ENCODE measurements around the gene ZNF862. TPM values are rescaled to one million over a fixed set of nuclear protein-coding genes. Genes with fewer than 3 reads are reported as not detected.
A peak's percentile ranks its signal among the peaks of the same experiment; 100 is the strongest.

Gene ZNF862
- total RNA-seq, 1 donor from 2014 or later, result 5.4 TPM

GRCh38 chr7:149866139-149866778 lies 28.1 kb downstream of the ZNF862 start:
- DNase-seq (ENCODE audit: low read depth in 2 of 2), result no peak

GRCh38 chr7:149866779-149867447 lies 28.7 kb downstream of the ZNF862 start:
- DNase-seq (ENCODE audit: low read depth in 2 of 2), result peak in 1 of 2 donors; percentile 79

DNA sequence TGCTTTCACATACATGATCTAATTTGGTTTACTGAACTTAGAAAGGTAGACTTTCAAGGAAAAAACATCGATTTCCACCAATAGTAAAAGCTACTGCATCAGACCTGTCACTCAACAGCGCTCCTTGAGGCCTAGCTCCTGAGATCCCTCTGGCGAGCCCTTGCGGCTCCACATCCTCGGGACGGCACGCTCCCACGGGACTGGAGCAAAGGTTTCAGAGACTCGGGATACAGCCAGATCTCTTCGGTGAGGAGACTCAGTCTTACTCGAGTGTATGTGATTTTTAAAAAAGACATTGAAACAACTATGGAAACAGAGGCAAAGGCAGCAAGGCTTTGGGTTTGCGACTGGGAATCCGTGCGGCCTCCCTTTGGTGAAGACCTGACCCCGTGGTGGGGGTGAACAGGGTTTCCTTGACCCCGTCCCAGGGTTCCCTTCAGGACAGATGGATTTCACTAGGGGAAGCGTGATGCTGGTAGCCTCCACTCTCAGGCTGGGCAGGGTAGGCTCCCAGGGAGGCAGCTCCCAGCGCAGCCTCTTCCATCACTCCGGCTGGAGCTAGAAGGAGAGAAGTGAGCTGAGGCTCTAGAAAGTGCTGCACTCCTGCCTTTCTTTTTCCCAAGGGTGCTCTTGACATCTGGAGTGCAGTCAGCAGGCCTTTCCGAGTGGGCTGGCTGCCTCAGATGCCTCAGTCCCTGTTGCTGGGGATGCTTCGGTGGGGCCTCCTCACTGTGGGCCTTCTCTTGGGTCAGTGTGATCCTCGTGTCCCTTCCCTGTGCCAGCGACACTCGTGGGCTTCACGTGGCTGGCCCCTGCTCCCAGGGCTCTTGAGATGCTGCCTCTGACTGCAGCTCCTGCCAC lies 29.8 kb downstream of the ZNF862 start:
- no peak for DNase-seq (ENCODE audit: low read depth in 2 of 2)

DNA sequence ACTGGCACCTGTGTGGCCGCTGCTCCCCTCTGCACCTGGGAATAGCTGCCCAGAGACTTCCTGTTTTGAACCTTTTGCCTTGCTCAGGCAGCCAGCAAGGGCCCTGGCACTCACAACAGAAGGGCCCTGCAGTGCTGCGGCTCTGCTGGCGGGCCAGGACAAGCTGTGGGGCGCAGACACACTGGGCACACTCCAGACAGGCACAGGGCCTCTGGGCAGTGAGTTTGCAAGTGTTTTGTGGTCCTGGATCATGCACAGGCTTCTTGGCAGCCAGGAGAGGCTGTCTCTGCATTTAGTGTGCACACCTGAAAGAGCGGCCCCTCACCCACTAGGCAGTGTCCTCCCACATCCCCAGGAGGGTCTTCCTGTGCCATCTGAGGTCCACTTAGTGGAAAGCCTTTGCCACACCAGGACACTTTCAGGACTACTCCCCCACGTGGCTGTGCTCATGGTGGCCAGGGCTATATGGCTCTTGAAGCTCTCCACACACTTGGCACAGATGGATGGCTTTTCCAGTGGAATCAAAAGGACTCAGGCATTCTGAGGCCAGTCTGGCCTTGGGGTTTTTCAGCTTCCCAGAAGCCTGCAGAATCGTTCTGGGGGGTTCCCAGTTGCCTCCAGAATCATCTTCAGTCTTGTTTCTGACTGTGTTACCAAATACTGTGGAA lies 30.6 kb downstream of the ZNF862 start:
- no peak for DNase-seq (ENCODE audit: low read depth in 2 of 2)

- DNase-seq (ENCODE audit: low read depth in 2 of 2), result no peak
These were observed 31.1 kb downstream of the ZNF862 start for GRCh38 chr7:149869291-149869650.

- DNase-seq (ENCODE audit: low read depth in 2 of 2), result no peak
These were observed 31.7 kb downstream of the ZNF862 start for GRCh38 chr7:149869867-149870266.

DNA sequence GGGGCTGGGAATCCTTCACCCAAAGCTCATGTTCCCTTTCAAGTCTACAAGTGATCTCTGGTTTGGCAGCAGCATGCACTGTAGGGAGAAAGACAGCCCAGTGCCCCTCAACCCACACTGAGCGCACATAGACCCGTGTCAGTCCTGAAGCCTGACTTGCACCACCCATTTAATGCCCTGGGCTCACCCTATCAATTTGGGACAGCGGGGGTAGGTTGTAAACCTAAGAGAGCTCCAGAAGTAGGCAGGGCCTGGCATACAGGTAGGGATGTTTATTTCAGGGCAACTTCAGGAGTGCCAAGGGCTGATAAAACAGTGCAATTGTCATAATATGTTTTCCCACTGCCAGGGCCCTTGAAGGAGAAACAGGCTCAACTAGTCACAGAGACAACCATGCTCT lies 32.1 kb downstream of the ZNF862 start:
- no peak for DNase-seq (ENCODE audit: low read depth in 2 of 2)

- no peak for DNase-seq (ENCODE audit: low read depth in 2 of 2)
These were observed 32.7 kb downstream of the ZNF862 start for GRCh38 chr7:149870701-149871483.

- no peak for DNase-seq (ENCODE audit: low read depth in 2 of 2)
These were observed 33.4 kb downstream of the ZNF862 start for GRCh38 chr7:149871576-149871975.

DNA sequence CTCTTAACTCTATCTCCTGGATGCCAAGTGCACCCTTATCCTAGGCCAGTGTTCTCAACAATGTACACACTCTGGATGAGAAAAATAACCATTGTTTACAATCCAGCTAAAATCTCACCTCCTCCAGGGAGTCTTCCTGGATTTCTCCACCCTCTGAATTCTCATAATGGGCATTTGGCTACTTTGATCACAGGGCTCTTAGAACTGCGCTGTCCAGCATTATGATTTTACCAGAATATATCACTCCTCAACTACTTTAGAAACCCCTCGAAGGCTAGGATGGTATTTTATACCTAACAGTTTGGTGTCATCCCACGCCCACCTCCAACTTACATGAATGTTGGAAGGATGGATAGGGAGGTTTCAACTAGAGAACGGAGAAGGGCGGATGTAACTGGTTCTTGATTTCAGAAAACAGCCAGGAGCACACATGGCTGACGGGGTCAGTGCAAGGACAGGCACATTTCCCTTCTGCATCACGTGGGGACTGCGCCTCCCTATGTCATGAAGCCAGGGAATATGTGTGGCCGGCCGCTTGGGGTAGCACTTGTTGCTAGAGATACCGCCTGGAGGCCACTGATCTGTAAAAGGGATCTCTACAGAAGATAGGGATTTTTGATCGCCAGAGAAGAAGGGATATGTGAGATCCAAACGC lies 34.4 kb downstream of the ZNF862 start:
- DNase-seq (ENCODE audit: low read depth in 2 of 2), result peak; percentile 89 to 91

DNA sequence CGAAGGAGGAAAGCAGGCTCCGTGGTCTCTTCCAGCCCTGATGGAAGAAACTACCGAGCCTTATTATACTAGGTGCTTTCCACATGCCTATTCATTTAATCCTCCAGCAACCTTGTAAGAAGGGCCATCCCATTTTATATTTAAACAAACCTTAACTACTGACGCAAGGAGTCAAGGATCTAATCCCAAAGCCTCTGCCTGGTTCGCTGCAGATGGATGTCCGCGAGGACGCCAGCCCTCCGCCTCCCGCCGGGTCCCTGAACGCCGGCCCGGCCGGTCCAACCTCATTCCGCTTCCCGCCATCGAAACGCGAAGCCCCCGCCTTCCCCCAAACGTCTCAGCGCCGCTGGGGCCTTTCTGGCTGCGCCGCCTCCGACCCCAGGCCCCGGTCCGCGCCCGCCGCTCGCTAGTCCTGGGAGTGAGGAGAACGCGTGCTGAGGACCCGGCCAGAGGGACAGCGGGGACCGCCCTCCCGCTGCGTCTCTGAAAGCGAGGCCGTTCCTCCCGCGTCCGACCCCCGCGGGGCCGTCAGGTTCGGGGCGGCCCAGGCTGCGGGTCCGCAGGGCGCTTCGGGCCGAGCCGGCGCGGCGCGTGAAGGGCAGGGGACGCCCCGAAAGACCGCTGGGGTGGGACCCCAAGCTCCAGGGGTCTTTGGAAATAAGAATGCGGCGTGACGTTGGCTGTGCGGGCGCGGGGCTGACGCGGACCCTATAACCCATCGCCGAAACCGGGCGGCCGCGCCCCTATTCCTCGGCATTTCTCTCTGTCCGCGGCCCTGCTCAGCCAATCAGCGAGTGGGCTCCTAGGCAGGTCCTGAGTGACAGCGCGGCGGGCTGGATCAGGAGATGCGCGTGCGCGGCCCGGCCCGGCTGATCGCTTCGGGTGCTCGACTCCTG lies 35.1 kb downstream of the ZNF862 start, which contains the start of gene ATP6V0E2:
Gene ATP6V0E2, plus strand, starts transcription at position 896 of the 896 bp plus-strand sequence. CDS start 97 bp downstream, outside the sequence.
- DNase-seq (ENCODE audit: low read depth in 2 of 2), result peak; percentile 96

GRCh38 chr7:149873970-149874643 lies 35.9 kb downstream of the ZNF862 start:
- no peak for DNase-seq (ENCODE audit: low read depth in 2 of 2)

DNA sequence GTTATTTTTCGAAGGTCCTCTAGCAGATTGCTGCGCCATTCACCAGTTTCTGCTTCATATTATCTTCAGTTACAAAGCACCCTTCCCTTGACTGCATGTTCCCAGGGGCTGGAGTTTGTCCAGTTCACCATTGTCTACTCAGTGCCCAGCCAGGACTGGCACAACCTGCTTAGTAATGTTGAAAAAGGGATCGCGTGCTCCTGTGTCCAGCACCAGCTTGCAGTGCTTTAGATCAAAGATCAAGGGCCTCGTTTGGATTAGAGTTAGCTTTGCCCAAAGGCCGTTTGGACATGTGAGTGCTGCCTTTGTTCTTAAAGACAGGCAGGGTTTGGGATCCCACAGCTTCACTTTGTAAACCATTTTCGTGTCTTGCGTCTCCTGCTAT lies 36.5 kb downstream of the ZNF862 start:
- no peak for DNase-seq (ENCODE audit: low read depth in 2 of 2)

- DNase-seq (ENCODE audit: low read depth in 2 of 2), result no peak
These were observed 37.2 kb downstream of the ZNF862 start for GRCh38 chr7:149875396-149875795.

DNA sequence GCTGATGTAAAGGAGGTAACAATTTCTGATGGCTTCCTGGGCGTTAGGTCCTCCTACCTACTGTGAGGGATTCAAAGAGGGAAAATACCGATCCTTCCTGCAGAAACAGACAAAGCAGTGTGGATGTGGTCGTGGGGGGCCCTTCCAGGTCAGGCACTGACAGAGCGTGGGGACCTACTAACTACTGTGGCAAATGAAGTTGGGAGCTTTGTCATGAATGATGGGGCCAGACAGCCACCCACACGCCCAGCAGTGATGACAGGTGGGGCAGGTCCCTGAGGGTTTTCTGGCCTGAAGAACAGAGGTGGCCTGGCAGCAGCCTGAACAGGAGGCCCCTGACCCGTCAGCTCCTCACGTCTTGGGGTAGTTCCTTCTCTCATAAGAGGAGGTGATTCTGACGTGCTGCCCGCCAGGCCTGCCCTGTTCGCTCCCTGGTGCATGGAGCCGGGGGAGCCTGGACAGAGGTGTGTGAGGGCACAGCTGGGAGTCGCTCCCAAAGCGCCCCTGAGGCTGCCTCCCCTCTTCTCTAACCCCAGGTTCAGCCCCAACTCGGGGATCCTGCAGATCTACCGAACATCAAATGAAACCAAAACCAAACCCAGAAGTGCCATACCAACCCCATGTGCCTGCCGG lies 39.8 kb downstream of the ZNF862 start:
- no peak for DNase-seq (ENCODE audit: low read depth in 2 of 2)

DNA sequence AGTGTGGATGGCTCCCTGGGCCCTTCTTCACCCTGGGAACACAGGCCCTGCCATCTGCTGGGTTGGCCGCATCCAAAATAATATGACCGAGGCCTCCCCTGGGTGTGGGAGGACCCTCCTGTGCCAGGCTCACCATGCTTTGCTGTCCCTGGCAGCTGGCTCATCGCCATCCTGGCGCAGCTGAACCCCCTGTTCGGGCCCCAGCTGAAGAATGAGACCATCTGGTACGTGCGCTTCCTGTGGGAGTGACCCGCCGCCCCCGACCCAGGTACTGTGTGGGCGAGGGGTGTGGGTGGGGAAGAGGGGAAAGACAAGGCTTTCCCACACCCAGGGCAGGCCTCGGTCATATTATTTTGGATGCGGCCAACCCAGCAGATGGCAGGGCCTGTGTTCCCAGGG lies 40.3 kb downstream of the ZNF862 start:
- no peak for DNase-seq (ENCODE audit: low read depth in 2 of 2)

DNA sequence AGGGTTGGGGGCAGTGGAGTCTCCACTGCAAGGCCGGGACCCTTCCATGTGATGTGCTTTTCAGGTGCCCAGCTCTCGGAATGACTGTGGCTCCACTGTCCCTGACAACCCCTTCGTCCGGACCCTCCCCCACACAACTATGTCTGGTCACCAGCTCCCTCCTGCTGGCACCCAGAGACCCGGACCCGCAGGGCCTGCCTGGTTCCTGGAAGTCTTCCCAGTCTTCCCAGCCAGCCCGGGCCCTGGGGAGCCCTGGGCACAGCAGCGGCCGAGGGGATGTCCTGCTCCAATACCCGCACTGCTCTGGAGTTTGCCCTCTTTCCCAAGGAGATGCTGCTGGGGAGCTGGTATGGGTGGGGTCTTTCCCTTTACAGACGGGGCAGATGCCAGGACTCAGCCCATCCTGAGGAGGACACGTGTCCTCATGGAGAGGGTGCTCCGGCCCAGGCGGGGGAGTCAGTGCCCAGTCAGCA lies 41.1 kb downstream of the ZNF862 start:
- no peak for DNase-seq (ENCODE audit: low read depth in 2 of 2)

All from lung microvascular endothelial cell (primary cell).